ENCODE results near the gene PAF1. TPM values are rescaled to one million over a fixed set of nuclear protein-coding genes. Genes with fewer than 3 reads are reported as not detected.

Gene PAF1
- total RNA-seq, 2 experiments from 2014 or later = 33.1 to 45.9 TPM

DNA sequence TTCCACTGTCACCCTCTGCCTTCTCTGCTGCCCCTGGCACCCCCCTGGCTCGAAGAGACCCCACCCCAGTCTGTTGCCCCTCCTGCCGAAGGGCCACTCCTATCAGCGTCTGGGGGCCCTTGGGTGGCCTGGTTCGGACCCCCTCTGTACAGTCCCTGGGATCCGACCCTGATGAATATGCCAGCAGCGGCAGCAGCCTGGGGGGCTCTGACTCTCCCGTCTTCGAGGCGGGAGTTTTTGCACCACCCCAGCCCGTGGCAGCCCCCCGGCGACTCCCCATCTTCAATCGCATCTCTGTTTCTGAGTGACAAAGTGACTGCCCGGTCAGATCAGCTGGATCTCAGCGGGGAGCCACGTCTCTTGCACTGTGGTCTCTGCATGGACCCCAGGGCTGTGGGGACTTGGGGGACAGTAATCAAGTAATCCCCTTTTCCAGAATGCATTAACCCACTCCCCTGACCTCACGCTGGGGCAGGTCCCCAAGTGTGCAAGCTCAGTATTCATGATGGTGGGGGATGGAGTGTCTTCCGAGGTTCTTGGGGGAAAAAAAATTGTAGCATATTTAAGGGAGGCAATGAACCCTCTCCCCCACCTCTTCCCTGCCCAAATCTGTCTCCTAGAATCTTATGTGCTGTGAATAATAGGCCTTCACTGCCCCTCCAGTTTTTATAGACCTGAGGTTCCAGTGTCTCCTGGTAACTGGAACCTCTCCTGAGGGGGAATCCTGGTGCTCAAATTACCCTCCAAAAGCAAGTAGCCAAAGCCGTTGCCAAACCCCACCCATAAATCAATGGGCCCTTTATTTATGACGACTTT is 17.7 kb upstream of the PAF1 start:
- no peaks in the 10 kb centered on the region for H3K9me3 ChIP-seq (ENCODE audit: low read length)
- TF ChIP-seq EZH2phosphoT487 (IDR thresholded peaks at IDR 0.05; ENCODE audit: borderline replicate concordance, low read depth, low read length) = no peak
- no peak for TF ChIP-seq CTCF (conservative IDR thresholded peaks at IDR 0.05; ENCODE audit: low read length)
- H3K79me2 ChIP-seq (ENCODE audit: insufficient read depth, low read depth, low read length) = peaks cover 32% of the 10 kb centered on the region
- BruUV-seq (replicated peaks) = TSS peak; percentile 87
- peaks cover 48% of the 10 kb centered on the region for H3K4me1 ChIP-seq (ENCODE audit: insufficient read depth, low read length, poor library complexity, severe bottlenecking)
- peaks cover 19% of the 10 kb centered on the region for H3K36me3 ChIP-seq (ENCODE audit: insufficient read depth, low read length)
- H2AFZ ChIP-seq (ENCODE audit: low read length) = no peak overlapping the region
- peaks cover 4% of the 10 kb centered on the region for H4K20me1 ChIP-seq (ENCODE audit: insufficient read depth, low read length)
- H3K9me2 ChIP-seq (ENCODE audit: insufficient read depth, low read length) = no peaks in the 10 kb centered on the region
- intact Hi-C loops (cut with micrococcal nuclease; ENCODE audit: unreplicated experiment) = loop anchor here (10.0 kb wide), 2 partner anchors 546 to 554 kb away; no protein-coding TSS in a partner anchor
- peak overlapping the region; percentile 96 for H3K4me2 ChIP-seq (ENCODE audit: low read length)
- no peak for DNase-seq (ENCODE audit: low spot score)
- ChIA-PET CTCF (ENCODE audit: unreplicated experiment) (no interaction called here), POLR2A (interaction anchor here (3.1 kb wide), 1 partner anchor 10 kb away, joined by 14 read pairs; no protein-coding TSS in a partner anchor)
- H3K27ac ChIP-seq (ENCODE audit: low read depth, low read length, poor library complexity, severe bottlenecking) = peak overlapping the region; percentile 91
- peak overlapping the region; percentile 96 for H3K4me3 ChIP-seq (ENCODE audit: low read depth, low read length, poor library complexity, severe bottlenecking)

GRCh38 chr19:39407660-39408391 is 16.9 kb upstream of the PAF1 start:
- peaks cover 4% of the 10 kb centered on the region for H4K20me1 ChIP-seq (ENCODE audit: insufficient read depth, low read length)
- H3K27ac ChIP-seq (ENCODE audit: low read depth, low read length, poor library complexity, severe bottlenecking) = peak overlapping the region; percentile 91
- peaks cover 55% of the 10 kb centered on the region for H3K4me1 ChIP-seq (ENCODE audit: insufficient read depth, low read length, poor library complexity, severe bottlenecking)
- ChIA-PET POLR2A (interaction anchor here (1.1 to 3.1 kb wide), 2 partner anchors 10 to 28 kb away, joined by 4 to 14 read pairs; partner anchors contain the start of gene RPS16), CTCF (ENCODE audit: unreplicated experiment) (no interaction called here)
- H3K4me3 ChIP-seq (ENCODE audit: low read depth, low read length, poor library complexity, severe bottlenecking) = peak overlapping the region; percentile 96
- TF ChIP-seq CTCF (conservative IDR thresholded peaks at IDR 0.05; ENCODE audit: low read length) = no peak
- TF ChIP-seq EZH2phosphoT487 (IDR thresholded peaks at IDR 0.05; ENCODE audit: borderline replicate concordance, low read depth, low read length) = no peak
- H2AFZ ChIP-seq (ENCODE audit: low read length) = no peak overlapping the region
- no peaks in the 10 kb centered on the region for H3K9me3 ChIP-seq (ENCODE audit: low read length)
- H3K9me2 ChIP-seq (ENCODE audit: insufficient read depth, low read length) = no peaks in the 10 kb centered on the region
- peaks cover 27% of the 10 kb centered on the region for H3K79me2 ChIP-seq (ENCODE audit: insufficient read depth, low read depth, low read length)
- no TSS peak for BruUV-seq (replicated peaks)
- peaks cover 19% of the 10 kb centered on the region for H3K36me3 ChIP-seq (ENCODE audit: insufficient read depth, low read length)
- intact Hi-C loops (cut with micrococcal nuclease; ENCODE audit: unreplicated experiment) = loop anchor here (10.0 kb wide), 2 partner anchors 547 to 553 kb away; no protein-coding TSS in a partner anchor
- H3K4me2 ChIP-seq (ENCODE audit: low read length) = peak overlapping the region; percentile 96
- DNase-seq (ENCODE audit: low spot score) = peak; percentile 82

All from OCI-LY7 (cell line).